ENCODE measurements around the gene TCL1B. TPM values are rescaled to one million over a fixed set of nuclear protein-coding genes. Genes with fewer than 3 reads are reported as not detected.

Gene TCL1B
- total and polyA plus RNA-seq, 2 of the 8 experiments (the other 6 are each of a cell fraction or from before 2014, with no cell fraction given): 9.6 to 11.5 TPM

DNA sequence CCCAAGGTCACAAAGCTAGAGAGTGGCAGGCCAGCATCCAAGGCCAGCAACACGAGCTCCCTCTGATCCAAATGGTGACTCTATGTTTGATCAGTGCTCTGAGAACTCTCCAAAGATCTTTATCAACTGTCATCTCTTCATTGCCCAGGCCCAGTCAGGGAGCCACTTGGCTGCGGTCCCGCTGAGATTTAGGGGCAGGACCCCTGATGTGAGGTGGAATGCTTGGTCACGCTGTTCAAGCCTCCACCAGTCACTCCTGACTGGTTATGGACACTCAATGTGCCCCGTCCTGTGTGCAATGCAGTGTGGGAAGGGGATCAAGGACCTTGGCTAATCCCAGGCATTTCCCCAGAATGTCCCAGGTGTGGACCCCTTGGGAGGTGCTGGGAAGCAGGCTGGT is 19.8 kb upstream of the TCL1B start (continued):
- TF ChIP-seq CTBP2 (IDR thresholded peaks at IDR 0.05; ENCODE audit: borderline replicate concordance, insufficient read depth, insufficient read length, low read length) (no peak), YY1 (IDR thresholded peaks at IDR 0.05; ENCODE audit: low read depth, low read length) (no peak), CHD2 (IDR thresholded peaks at IDR 0.05; ENCODE audit: low read length) (no peak), CEBPB (IDR thresholded peaks at IDR 0.05; ENCODE audit: low read depth, low read length) (no peak)
- TF ChIP-seq, protein P1, sequence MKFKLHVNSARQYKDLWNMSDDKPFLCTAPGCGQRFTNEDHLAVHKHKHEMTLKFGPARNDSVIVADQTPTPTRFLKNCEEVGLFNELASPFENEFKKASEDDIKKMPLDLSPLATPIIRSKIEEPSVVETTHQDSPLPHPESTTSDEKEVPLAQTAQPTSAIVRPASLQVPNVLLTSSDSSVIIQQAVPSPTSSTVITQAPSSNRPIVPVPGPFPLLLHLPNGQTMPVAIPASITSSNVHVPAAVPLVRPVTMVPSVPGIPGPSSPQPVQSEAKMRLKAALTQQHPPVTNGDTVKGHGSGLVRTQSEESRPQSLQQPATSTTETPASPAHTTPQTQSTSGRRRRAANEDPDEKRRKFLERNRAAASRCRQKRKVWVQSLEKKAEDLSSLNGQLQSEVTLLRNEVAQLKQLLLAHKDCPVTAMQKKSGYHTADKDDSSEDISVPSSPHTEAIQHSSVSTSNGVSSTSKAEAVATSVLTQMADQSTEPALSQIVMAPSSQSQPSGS (IDR thresholded peaks at IDR 0.05; ENCODE audit: low read length): no peak
